ENCODE data around the gene CALR3.
"Not testable (repeated sequence)": the region's sequence is repeated elsewhere in the genome, so short reads cannot be mapped to it uniquely, and the experiment has no call there.

The CALR3 gene

DNA sequence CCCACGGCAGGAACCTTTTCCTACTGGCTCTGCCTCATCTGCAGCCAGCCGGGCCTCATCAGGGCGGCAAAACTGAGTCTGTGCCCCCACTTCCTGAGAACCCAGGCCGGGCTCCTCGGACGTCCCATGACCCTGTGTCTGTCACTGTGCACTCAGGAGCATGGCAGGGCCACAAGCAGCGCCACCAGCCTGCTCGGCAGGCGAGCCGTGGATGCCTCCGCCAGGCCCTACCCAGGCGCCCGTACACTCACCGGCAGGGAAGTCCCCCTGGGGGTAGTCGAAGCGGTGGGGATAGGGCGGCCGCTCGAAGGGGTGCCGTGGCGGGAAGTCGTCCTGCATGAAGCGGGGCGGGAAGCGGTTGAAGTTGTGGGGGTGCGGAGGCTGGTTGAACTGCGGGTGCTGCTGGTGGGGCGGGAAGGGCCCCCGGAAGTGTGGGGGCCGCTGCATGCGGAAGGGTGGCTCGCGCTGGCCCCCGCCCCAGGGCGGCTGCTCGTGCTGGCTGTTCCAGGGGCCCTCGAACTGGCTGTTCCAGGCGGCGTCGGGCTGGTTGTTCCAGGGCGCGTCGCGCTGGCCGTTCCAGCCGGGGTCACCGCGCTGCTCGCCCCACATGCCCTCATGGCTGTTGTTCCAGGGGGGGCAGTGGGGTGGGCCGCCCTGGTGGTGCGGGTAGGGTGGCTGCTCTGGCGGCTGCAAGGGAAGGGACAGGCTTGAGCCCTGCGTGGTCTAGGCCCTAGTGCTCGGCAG lies 29.2 kb upstream of the CALR3 start:
- no peak for DNase-seq

DNA sequence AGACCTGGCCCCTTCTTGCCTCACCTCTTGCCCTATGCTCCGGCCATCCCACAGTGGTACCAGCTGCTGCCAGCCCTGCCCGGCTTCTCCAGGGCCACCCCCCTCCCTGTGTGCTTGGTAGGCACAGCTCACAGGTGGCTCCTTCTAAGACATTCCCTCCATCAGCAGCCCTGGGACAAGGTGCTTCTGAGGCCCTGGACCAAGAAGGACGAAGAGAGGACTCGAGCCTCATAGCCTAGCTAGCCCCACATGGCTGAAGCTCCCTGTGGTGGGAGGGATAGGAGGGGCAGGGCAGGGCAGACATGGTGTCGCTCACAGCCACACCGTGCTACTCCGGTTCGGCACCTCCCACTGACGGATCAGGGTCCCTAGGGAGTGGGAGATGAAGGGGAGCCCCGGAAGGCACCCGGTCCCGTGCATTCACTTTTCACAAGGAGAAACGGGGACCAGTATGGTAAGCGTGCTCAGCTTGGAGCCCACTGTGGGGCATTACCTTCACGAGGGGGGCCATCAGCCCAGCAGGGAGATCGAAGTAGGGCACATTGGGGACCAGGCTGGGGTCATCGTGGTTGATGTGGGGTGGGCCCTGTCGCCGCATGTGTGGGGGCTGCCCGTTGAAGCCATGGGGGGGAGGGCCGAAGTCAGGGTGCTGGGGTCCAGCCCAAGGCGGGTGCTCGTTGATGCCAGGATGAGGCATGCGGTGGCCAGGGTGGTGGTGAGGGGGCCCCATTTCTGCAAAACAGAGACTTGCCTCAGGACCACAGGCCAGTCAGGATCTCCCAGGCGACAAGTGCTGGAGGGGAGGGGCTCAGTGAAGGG lies 26.8 kb upstream of the CALR3 start:
- no peak for DNase-seq

DNA sequence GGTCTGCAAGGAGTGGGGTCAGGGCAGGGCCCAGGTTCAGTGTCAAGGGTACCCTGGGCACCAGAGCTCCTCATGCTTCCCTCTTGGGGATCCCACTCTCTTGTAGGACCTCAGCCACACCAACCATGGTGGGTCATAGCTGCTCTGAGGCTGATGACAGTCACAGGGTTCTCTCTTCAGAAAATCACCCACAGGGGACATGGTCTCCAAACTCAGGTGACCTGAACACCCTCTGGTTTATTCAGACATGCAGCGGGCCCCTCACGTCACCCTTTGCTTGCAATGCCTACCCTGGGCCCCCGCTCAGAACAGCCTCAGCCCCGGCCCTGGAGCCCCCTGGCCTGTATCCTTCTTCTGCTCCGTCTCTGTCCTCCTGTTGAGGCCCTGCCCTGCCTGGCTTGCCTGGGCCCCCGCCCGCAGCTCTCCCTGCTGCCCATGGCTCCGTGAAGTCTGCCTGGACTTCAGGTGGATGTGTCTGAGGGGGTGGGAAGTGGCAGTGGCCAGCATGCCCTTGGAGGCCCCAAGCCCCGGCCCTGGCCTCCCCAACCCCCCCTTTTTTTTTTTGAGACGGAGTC lies 25.8 kb upstream of the CALR3 start:
- DNase-seq, result no peak

DNA sequence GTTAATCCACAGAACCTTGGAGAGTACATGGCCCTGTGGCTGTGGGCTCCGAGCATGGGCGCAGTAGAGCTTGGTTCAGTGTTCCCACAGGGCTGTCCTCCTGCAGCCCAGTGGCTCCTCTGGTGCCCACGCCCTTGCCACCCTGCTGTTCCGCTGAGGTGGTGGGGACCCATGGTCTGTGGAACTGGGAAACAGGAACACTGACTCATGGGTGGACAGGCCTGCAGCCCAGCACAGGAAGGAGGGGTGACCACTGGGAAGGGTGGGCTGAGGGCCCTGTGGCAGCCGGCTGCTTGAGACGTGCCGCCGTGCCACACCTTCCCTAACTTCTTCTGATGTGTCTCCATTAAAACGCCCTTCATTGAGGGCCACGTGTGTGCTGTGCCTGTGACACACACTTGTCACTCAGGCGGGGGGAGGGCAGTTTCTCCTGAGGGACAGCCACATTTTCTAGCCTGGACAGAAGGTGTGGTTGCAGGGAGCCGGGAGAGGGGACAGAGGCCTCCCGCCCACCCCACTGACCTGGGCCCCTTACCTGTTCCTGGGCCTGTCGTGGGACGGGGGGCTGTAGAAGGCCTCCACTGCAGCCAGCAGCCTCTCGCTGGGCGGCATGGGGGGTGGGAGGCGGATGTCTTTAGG lies 25.1 kb upstream of the CALR3 start:
- no peak for DNase-seq

DNA sequence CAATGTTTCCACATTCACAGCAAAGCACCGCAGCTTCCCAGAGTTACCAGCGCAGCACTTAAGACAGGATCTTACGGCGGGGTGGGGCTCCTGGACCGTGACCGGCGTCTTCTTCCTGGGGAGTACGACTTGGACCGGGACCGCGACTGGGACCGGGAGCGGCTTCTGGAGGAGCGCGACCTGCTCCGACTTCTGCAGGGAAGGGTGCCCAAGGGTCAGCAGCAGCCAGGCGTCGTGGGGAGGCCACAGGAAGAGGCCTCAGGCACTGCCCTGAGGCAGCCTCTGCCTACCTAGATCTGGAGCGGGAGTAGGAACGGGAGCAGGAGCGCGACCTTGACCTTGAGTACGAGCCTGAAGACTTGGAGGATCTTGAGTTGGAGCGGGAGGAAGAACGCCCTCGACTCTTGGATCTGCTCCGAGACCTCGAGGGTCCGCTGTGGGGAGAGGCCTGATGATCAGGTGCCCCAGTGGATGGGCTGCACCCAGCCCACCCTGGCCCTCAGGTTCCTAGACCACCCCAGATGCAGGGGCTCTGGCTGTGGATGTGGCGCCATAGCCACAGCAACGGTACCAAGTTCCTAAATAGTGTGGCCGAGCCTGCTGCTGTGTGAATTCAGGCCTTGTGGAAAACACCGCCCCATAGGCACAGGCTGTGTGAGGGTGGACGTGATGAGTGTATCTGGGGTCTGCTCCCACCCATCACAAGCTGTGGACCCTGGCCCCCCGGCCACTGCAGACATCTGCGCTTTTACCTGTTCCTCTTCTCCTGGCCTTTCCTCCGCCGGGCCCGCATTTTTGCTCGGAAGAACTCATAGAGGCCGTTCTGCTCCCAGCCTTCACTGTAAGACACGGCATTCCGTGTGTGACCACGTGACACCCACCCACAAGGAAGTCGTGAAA lies 24.4 kb upstream of the CALR3 start:
- DNase-seq, result no peak

DNA sequence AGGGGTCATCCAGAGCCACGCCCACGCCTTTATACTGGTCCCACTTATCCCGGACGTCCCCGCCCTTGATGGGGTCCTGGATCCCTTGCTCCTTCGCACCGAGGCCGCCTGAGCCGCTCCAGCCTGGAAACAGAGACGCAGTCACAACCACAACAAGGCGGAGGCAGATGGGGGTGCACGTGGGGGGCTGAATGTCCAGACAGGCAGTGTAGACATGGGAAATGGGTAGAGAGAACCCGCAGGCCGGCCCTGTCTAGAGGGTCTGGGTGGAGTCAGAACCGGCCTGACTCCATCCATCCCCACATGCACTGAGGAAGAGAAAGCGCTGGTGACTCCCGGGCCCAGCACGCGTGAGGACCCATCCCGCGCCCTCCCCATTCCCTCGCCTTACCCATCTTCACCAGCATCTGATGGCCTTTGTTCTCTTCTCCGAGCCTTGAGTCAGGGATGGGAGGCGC lies 23.3 kb upstream of the CALR3 start:
- no peak for DNase-seq

DNA sequence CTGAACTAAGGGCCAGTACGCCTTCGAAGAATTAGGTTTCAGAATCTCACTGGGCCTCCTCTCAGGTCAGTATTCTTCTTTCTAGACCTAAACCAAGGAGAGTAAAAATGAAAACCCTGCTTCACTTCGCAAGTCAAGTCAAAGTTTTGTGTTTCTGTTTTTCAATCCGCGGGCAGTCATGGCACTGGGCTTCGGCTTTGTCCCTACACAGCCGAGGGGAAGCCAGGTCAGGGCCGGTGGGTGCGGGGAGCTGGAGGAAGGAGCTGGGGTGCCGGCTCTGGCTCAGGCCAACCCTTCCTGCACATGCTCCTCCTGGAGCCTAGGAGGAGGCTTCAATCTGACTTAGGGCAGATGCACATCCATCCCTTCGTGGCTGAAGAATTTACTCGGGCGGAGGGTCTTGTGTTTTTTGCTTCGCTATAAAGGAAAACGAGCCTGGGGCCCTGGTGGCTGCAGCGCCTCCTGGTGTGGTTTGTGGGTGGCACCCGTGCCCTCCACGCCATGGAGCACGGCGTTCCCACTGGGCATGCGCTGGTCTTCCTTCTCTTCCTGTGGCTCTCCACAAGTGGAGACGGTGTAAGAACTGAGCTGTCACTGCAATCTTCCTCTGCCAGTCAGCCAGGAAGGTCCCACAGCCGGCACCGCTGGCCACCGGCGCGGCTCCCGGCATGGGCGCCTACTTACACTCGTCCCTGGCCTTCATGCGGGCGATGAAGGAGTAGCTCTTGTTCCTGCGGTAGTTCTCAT lies 22.7 kb upstream of the CALR3 start:
- DNase-seq, result no peak

DNA sequence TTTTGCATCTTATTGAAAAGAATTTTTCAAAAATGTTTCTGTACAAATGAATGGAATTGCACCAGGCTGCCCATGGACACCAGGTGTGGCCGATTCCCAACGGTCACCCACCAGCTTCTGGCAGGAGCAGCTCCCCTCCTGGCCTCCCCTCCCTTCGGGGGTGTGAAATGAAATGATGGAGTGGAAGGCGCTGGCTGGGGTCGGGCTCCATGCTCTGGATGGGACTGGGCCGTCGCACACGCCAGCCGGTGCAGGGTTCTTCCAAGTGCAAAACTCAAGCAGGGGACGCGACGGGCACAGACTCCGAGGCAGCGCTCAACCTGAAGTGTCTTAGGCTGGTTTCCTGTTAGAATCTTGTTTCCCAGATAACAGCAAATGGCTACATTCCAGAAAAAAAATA lies 22.1 kb upstream of the CALR3 start:
- no peak for DNase-seq

DNA sequence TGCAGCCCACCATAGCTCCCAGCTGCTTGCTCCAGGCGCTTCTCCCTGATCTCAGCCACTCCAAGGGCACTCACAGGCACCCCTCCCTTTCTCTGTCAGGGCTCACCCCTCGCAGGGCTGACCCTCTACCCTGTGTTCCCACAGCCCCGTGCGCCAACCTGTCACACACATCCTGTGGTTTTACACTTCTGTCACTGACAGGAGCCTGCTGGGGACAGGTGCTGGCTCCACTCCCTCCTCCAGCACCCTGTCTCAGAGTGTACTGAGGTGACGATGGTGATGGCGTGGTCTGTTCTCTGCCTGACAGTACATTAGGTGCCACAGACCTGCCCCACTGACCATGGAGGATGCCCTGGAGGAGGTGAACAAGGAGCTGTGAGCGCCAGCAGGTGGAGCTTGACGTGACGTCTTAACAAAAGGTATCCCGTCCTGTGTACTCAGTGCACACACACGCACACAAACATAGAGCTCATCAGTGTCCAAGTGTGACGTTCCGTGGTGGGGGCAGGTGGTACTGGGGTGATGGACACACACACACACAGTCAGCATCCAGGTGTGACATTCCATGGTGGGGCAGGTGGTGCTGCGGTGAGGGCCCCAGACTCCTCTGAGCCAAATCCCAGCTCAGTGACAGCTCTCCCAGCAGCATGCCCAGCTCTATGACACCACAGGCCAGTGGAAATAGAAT lies 21.1 kb upstream of the CALR3 start:
- DNase-seq, result no peak

DNA sequence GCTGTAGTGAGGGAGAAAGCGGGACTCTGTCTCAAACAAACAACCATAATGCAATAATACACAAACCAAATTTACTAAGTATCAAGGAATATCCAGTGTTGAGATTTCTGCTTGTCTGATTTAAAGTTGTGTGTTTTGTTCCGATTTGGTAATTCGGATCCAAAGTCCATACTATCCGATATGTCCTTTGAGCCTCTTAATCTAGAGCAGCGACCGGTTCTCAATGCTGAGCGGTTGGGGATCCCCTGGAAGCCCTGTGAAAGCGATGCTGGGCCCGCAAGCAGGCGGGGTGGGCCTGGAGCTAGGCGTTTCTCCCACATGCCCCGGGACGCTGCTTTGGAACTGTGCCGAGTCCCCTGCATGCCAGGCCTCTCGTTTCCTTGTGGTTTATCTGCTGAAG lies 20.4 kb upstream of the CALR3 start:
- no peak for DNase-seq

DNA sequence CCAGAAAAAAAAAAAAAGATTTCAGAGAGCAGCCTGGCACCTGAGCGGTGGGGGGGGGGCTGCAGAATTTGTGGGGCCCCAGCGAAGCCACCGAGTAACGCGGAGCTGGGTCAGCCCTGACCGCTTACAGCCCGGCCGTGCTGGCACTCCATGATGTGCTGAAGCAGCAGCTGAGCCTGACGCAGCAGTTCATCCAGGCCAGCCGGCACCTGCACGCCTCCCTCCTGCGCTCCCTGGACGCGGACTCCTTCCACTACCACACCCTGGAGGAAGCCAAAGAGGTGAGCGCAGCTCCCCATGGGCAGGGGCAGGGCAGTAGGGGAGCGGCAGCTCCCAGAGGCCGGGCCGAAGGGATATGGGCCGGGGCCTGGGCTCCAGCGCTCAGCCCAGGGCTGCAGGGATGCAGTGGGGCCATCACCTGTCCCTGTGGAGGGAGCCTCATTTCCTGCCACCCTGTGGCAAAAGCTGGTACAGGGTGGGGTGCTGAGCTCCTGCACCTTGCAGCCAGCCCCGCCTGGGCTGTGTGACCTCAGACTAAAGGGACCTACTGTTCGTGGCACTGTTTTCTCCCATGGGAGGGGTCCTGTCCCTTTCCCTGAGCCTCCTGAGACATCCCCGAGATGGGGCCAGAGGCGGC lies 18.5 kb upstream of the CALR3 start:
- DNase-seq, result no peak

DNA sequence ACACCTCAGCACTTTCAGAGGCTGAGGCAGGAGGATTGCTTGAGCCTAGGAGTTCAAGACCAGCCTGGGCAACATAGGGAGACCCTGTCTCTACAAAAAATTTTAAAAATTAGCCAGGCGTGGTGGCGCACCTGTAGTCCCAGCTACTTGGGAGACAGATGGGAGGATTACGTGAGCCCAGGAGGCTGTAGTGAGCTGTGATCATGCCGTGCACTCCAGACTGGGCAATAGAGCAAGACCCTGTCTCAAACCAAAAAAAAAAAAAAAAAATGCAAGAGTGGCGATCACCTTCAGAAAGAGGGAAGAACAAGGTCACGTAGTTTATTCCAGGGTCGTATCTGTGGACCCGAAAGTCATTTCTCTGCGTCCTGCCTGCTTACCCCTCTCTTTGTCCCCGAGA lies 16.6 kb upstream of the CALR3 start:
- DNase-seq, result not testable (repeated sequence)

DNA sequence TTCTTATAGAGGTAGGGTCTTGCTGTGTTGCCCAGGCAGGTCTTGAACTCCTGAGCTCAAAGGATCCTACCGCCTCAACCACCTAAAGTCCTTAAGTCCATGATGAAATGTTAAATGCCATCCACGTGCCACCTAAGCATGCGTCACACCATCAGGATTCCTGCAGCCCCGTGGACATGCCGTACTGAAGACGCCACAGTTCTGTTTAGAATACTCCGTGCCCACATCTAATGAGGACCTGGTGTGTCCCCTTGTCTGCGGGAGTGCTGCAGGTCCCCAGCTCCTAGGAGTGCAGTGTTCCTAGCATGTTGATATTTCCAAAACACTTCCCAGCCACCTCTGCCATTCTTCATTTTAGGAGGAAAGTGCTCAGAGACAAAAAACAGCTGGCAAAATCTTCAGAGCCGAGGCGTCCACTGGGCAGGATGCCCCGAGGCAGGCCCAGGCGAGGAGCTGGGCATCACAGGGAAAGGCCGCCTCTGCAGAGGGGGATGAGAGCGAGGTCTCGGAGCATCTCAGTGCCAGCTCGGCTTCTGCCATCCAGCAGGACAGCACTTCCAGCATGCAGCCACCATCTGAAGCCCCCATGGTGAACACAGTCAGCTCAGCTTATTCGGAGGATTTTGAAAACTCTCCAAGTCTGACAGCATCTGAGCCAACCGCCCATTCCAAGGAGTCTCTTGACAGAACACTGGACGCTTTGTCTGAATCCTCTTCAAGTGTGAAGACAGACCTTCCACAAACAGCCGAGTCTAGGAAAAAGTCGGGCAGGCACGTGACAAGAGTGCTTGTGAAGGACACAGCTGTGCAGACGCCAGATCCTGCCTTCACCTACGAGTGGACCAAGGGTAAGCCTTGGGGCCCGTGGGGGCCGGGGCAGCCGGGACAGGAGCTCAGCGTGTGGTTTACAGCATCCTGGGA lies 13.4 kb upstream of the CALR3 start:
- DNase-seq, result no peak

DNA sequence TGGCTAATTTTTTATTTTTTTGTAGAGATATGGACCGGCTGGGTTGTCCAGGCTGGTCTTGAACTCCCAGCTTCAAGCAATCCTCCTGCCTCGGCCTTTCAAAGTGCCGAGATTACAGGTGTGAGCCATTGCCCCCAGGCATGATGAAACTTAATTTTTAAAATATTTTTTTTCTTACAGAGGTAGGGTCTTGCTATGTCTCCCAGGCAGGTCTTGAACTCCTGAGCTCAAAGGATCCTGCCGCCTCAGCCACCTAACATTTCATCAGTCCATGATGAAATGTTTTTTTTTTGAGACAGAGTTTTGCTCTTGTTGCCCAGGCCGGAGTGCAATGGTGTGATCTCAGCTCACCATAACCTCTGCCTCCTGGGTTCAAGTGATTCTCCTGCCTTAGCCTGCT lies 12.6 kb upstream of the CALR3 start:
- DNase-seq, result no peak

DNA sequence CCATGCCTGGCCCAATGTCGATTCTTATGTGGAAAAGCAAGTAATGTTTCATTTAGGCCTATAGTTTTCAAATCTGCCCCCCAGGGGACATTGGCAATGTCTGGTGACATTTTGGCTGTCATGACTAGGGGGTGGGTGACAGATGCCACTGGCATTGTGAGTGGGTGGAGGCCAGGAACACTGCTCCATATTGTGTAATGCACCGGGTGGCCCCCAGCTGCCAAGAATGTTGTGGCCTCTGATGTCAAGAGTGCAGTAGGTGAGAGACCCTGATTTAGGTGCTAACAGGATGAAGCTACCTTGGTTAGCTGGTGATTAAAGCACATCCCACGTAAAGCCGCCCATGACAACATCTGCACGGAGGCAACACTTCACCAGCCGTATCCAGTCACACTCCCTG lies 11.0 kb upstream of the CALR3 start:
- DNase-seq, result no peak

DNA sequence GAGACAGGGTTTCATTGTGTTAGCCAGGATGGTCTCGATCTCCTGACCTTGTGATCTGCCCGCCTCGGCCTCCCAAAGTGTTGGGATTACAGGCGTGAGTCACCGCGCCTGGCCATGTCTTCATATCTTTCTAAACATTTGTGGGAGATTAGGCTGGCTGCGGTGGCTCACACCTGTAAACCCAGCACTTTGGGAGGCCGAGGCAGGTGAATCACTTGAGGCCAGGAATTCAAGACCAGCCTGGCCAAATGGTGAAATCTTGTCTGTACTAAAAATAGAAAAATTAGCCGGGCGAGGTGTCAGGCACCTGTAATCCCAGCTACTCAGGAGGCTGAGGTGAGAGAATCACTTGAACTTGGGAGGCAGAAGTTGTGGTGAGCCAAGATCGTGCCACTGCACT lies 10.2 kb upstream of the CALR3 start:
- not testable (repeated sequence) for DNase-seq

DNA sequence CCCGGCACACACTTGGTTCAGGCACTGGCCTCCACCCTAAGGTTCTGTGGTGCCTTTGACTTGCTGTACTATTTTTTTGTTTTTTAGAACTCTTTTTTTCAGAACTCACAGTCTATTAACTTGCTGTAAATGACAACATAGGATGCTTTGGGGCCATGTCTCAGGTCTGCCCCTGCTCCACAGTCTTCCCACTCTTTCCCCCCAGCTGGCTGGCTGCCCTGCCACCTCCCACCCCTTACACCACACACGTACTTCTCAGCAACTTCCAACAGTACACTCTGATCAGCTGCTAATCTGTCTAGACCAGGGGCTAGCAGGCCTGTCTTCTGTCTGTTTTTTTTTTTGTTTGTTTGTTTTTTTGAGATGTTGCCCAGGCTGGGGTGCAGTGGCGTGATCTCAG lies 8.3 kb upstream of the CALR3 start:
- no peak for DNase-seq

DNA sequence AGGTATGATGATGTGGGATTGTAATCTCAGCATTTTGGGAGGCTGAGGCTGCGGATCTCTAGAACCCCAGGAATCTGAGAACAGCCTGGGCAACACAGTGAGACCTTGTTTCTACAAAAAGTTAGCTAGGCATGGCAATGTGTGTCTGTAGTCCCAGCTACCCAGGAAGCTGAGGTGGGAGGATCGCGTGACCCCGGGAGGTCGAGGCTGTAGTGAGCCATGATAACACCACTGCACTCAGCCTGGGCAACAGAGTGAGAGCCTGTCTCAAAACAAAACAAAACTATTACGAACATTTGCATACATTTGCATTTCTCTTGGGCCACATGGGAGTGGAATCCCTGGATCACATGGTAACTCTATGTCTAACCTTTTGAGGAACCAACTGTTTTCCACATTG lies 1.9 kb upstream of the CALR3 start:
- no peak for DNase-seq

DNA sequence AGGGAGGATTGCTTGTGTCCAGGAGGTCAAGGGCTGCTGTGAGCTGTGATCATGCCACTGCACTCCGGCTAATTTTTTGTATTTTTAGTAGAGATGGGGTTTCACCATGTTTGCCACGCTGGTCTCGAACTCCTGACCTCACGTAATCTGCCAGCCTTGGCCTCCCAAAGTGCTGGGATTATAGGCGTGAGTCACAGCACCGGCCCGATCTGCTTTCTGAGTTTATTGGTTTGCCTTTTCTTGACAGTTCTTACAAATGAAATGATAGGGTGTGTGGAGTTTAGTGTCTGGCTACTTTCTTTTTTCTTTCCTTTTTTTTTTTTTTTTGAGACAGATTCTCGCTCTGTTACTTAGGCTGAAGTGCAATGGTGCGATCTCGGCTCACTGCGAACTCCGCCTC lies 1.1 kb upstream of the CALR3 start:
- DNase-seq, result no peak

DNA sequence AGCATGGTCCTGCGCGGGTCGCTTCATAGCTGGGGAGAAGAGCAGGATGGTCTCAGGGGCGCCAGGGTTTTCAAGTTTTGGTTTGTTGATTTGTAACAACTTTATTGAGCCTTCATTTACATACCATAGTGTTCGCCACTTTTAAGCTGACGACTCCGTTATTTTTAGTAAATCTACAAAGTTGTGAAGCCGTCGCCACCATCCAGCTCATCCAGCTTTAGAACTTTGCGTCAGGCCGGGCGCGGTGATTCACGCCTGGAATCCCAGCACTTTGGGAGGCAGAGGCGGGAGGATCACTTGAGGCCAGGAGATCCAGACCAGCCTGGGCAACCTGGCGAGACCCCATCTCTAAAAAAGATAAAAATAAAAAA lies 631 bp upstream of the CALR3 start:
- no peak for DNase-seq
